NCI-H2081 (cell line): ENCODE measurements around the gene LIN28A.
"Not testable (repeated sequence)": the region's sequence is repeated elsewhere in the genome, so short reads cannot be mapped to it uniquely, and the experiment has no call there.

Experiments used
- DNase-seq, 2 experiments: peaks; one replicate each; lab custom pipeline; 2025; lab: John Stamatoyannopoulos, UW

Gene LIN28A

GRCh38 chr1:26410706-26411623 lies at the start of gene LIN28A:
TSS of gene LIN28A (plus strand) at chr1:26410817. CDS start at chr1:26410892, 75 bp downstream.
- no peak for DNase-seq

GRCh38 chr1:26361605-26362122 lies 49.0 kb upstream of the LIN28A start:
- no peak for DNase-seq

GRCh38 chr1:26362331-26362730 lies 48.3 kb upstream of the LIN28A start:
- no peak for DNase-seq

GRCh38 chr1:26363549-26364448 lies 46.8 kb upstream of the LIN28A start:
- peak in 1 of 2 experiments; percentile 18 for DNase-seq

GRCh38 chr1:26364956-26365355 lies 45.7 kb upstream of the LIN28A start:
- no peak for DNase-seq

GRCh38 chr1:26367441-26367840 lies 43.2 kb upstream of the LIN28A start:
- no peak for DNase-seq

- DNase-seq: no peak
Observed at GRCh38 chr1:26368006-26368405, 42.6 kb upstream of the LIN28A start.

GRCh38 chr1:26368486-26368885 lies 42.1 kb upstream of the LIN28A start:
- DNase-seq: no peak

GRCh38 chr1:26370591-26371382 lies 39.8 kb upstream of the LIN28A start:
- DNase-seq: no peak

- no peak for DNase-seq
Observed at GRCh38 chr1:26372039-26372438, 38.6 kb upstream of the LIN28A start.

GRCh38 chr1:26372611-26373010 lies 38.0 kb upstream of the LIN28A start, which contains the start of gene ZNF683:
TSS of gene ZNF683 (minus strand) at chr1:26372750. CDS start at chr1:26368571, 4,179 bp downstream.
- DNase-seq: not testable (repeated sequence)

GRCh38 chr1:26373281-26373680 lies 37.3 kb upstream of the LIN28A start:
- no peak for DNase-seq

GRCh38 chr1:26373789-26374188 lies 36.8 kb upstream of the LIN28A start:
- DNase-seq: no peak

- DNase-seq: not testable (repeated sequence)
Observed at GRCh38 chr1:26374361-26374760, 36.3 kb upstream of the LIN28A start.

GRCh38 chr1:26375081-26375480 lies 35.5 kb upstream of the LIN28A start:
- no peak for DNase-seq

GRCh38 chr1:26376050-26376449 lies 34.6 kb upstream of the LIN28A start:
- no peak for DNase-seq

- no peak for DNase-seq
Observed at GRCh38 chr1:26378088-26378878, 32.3 kb upstream of the LIN28A start.

GRCh38 chr1:26378879-26379251 lies 31.8 kb upstream of the LIN28A start:
- no peak for DNase-seq

- no peak for DNase-seq
Observed at GRCh38 chr1:26384076-26384475, 26.5 kb upstream of the LIN28A start.

GRCh38 chr1:26385063-26385462 lies 25.6 kb upstream of the LIN28A start:
- not testable (repeated sequence) for DNase-seq

- DNase-seq: no peak
Observed at GRCh38 chr1:26387447-26387846, 23.2 kb upstream of the LIN28A start.
